Lower leg skin (tissue), 3 donors: ENCODE results near the gene ATG16L2.

Experiments
- CTCF ChIP-seq, 3 donors: fragments of 450-650 bp; IDR thresholded peaks; one replicate each; pipeline ENCODE4 v1.5.1; 2016; ENCODE audit warnings: antibody characterized with exemption in 3 of 3, mild to moderate bottlenecking in 3 of 3, moderate library complexity in 2 of 3
- POLR2A ChIP-seq, 2 donors: fragments of 450-650 bp; IDR thresholded peaks; one replicate each; pipeline ENCODE4 v1.6.1; 2016 to 2017; ENCODE audit warnings: antibody characterized with exemption in 2 of 2, mild to moderate bottlenecking in 1 of 2, moderate library complexity in 1 of 2

GRCh38 chr11:72863091-72863490 lies 48.9 kb downstream of the ATG16L2 start:
- TF ChIP-seq CTCF (IDR thresholded peaks at IDR 0.05) (no peak), POLR2A (IDR thresholded peaks at IDR 0.05) (no peak)
